ELF-1 (cell line): ENCODE measurements around the gene RBM15B.

Experiments used
- DNase-seq: peaks from one replicate; pipeline ENCODE4 v3.0.0-alpha.2; 2016; ENCODE audit warnings: low read depth, low spot score

Gene RBM15B

GRCh38 chr3:51441282-51442030 is 50.4 kb downstream of the RBM15B start:
- no peak for DNase-seq

- no peak for DNase-seq
Observed at GRCh38 chr3:51445544-51446280, 54.6 kb downstream of the RBM15B start.
